Measurements from ENCODE around the gene OR52J3. TPM values are rescaled to one million over a fixed set of nuclear protein-coding genes. Genes with fewer than 3 reads are reported as not detected.
A peak's percentile ranks its signal among the peaks of the same experiment; 100 is the strongest.
"Not testable (repeated sequence)": the region's sequence is repeated elsewhere in the genome, so short reads cannot be mapped to it uniquely, and the experiment has no call there.

OR52J3 gene
- not detected in 2 replicates for total RNA-seq (2014; rRNA removed; shearing (Covaris generic))

GRCh38 chr11:5046226-5046625 is at the start of gene OR52J3:
OR52J3 (plus strand) TSS chr11:5046526; CDS start chr11:5046526, 0 bp downstream.
- DNase-seq (ENCODE audit: low spot score): no peak

GRCh38 chr11:5004424-5005274 is 41.7 kb upstream of the OR52J3 start:
- DNase-seq (ENCODE audit: low spot score): peak; percentile 36

- no peak for DNase-seq (ENCODE audit: low spot score)
Measured at GRCh38 chr11:5007561-5007960, 38.8 kb upstream of the OR52J3 start.

- no peak for DNase-seq (ENCODE audit: low spot score)
Measured at GRCh38 chr11:5011254-5011653, 35.1 kb upstream of the OR52J3 start.

- no peak for DNase-seq (ENCODE audit: low spot score)
Measured at GRCh38 chr11:5013012-5013411, 33.3 kb upstream of the OR52J3 start.

- no peak for DNase-seq (ENCODE audit: low spot score)
Measured at GRCh38 chr11:5021996-5022395, 24.3 kb upstream of the OR52J3 start.

- DNase-seq (ENCODE audit: low spot score): no peak
Measured at GRCh38 chr11:5036669-5037068, 9.7 kb upstream of the OR52J3 start.

- no peak for DNase-seq (ENCODE audit: low spot score)
Measured at GRCh38 chr11:5037926-5038325, 8.4 kb upstream of the OR52J3 start.

- DNase-seq (ENCODE audit: low spot score): no peak
Measured at GRCh38 chr11:5038341-5038740, 8.0 kb upstream of the OR52J3 start.

GRCh38 chr11:5040876-5041275 is 5.5 kb upstream of the OR52J3 start:
- DNase-seq (ENCODE audit: low spot score): no peak

- DNase-seq (ENCODE audit: low spot score): no peak
Measured at GRCh38 chr11:5042091-5042490, 4.2 kb upstream of the OR52J3 start.

- DNase-seq (ENCODE audit: low spot score): no peak
Measured at GRCh38 chr11:5043380-5043779, 2.9 kb upstream of the OR52J3 start.

- DNase-seq (ENCODE audit: low spot score): no peak
Measured at GRCh38 chr11:5046754-5047330, 516 bp downstream of the OR52J3 start.

GRCh38 chr11:5058679-5059078 is 12.4 kb downstream of the OR52J3 start:
- not testable (repeated sequence) for DNase-seq (ENCODE audit: low spot score)

- no peak for DNase-seq (ENCODE audit: low spot score)
Measured at GRCh38 chr11:5059391-5059790, 13.1 kb downstream of the OR52J3 start, which contains the start of gene OR52E2. OR52E2 (minus strand) TSS chr11:5059627; CDS start chr11:5059627, 0 bp downstream.

GRCh38 chr11:5065027-5065426 is 18.7 kb downstream of the OR52J3 start:
- DNase-seq (ENCODE audit: low spot score): no peak

GRCh38 chr11:5069272-5069671 is 22.9 kb downstream of the OR52J3 start, which contains the start of gene OR52E1:
OR52E1 (plus strand) TSS chr11:5069572.
- no peak for DNase-seq (ENCODE audit: low spot score)

GRCh38 chr11:5071799-5072198 is 25.5 kb downstream of the OR52J3 start:
- no peak for DNase-seq (ENCODE audit: low spot score)

GRCh38 chr11:5081405-5081804 is 35.1 kb downstream of the OR52J3 start:
- DNase-seq (ENCODE audit: low spot score): no peak

GRCh38 chr11:5083602-5084001 is 37.3 kb downstream of the OR52J3 start:
- no peak for DNase-seq (ENCODE audit: low spot score)

- no peak for DNase-seq (ENCODE audit: low spot score)
Measured at GRCh38 chr11:5088556-5088955, 42.2 kb downstream of the OR52J3 start.

GRCh38 chr11:5090668-5091067 is 44.3 kb downstream of the OR52J3 start:
- DNase-seq (ENCODE audit: low spot score): no peak

All from A172 (cell line).